Amygdala (tissue), 56 donors: Measurements from ENCODE around the gene MYH9.
"Not testable (repeated sequence)": the region's sequence is repeated elsewhere in the genome, so short reads cannot be mapped to it uniquely, and the experiment has no call there.

Experiments
- DNase-seq, 56 donors: peaks; one replicate each; lab custom pipeline; 2025; lab: John Stamatoyannopoulos, UW

MYH9 gene

DNA sequence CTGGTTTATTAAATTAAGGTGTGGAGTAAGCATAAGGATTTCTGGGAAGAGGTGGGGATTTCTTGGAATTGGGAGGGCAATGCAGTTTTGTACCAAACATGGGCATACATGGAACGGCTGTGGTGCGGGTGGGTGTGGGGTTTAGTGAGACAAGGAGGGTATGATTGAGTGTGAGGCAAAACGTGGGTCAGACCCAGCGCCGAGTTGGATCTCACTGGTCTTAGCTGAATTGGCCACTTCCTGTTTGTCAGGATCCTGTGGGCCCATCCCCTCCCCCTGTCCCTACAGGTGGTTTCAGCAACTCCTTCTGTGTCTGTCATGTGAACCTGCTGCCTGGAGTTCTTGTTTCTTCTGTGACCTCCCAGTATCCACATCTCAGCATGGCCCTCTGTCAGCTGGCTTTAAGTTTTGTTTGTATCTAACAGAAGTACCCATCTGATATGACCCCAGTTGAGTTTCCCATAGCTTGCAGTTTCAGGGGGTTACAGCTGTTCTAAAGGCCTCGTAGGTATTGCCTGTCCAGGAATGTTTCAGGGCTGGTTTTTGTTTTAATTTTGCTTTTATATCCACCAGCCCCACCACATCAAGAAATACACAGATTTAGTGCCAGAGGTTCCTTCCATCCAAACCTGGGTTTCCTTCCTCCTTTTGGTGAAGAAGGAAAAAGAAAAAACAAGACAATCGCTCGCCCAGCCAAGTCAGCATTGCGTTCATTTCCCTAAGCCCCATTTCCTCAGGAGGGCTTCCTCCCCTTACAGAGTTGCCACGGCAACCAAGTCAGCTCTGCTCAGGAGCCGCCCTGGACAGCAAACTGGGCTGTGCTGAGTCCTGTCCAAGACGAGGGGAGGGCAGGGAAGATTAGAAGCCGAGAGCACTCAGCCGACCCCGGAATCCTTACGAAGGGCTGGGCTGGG lies 128.8 kb downstream of the MYH9 start:
- peak in 2 of 56 donors; percentile 22 to 32 for DNase-seq

DNA sequence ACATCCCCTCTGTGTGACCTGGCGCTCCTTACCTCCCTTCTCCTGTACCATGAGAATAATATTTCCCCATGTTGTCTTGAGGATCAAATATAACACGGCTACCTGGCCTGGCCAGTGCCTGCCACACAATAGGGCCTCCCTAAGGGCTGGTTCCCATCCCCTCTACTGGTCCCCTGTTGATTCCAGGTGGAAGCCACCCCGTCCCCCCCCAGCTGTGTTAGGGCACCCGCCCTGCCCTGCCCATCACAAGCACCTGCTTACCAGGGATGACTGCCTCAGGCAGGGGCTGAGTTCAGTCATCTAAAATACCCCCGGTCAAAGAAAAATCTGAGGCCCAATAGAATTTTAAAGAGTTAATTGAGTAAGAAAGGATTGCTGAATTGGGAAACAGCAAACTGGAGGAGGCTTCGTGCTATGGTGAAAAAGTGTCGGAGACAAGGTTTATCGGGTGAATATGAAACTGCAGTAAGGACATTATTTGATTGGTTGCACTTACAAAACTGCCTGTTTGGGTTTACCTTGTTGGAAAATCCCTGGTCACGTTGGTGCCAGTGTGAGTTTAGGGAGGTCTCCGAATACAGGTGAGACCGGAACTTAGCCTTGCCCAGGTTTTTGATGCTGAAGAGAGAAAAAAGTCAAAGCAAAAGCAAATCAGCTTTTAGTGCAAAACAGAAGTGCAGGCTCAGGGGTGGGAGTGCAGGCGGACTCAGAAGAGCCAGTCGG lies 129.7 kb downstream of the MYH9 start:
- DNase-seq: no peak

DNA sequence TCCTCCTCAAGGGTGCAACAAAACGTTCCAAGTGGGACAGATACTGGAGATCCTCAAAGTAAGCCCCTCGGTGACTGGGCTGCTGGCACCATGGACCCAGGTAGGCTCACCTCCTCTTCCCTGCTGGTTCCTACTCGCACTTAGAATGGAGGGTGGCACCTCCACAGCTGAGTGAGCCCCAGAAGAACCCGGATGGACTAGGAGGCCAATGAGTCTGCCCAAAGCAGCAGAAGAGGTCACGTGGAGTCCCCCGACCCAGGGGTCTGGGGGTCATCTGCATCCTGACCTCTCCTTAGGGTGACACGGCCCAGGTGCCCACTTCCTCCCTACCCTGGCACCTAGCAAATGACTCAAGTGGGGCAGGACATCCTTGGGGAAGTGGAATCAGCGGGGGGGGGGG lies 130.5 kb downstream of the MYH9 start:
- no peak for DNase-seq

DNA sequence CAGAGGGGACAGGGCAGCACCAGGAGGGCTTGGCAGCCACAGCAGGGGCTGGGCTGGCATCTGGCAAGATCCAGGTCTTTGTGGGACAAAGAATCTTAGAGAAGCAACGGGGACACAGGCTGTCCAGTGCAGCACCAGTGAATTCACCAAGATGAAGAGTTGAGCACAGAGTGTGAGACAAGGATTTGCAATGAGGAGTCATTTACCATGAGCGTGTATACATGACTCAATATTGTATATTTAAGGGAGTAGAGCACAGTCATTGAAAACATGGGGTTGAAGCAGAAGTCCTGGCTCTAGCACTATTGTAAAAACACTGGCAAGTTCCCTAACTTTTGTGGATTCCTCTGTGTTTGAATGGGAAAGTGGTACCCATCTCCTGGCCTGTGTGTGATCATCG lies 131.3 kb downstream of the MYH9 start:
- DNase-seq: no peak

DNA sequence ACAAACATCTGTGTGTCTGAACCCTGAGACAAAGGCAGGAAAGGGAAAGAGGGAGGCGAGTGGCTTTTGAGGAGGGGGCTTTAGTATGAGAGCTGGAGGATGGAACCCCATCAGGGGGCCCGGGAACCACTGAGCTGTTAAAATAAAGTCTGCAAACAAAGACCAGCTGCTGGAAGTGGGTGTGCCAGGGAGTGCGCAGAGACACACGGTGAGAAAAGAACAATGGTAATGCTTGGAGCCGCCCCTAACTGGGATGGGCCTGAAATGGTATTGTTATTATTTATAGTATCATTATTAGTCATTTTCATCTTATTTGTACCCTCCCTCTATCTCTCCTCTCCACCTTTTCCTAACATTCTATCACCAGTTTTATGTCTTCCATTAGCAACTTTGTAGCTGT lies 132.2 kb downstream of the MYH9 start:
- DNase-seq: not testable (repeated sequence)

DNA sequence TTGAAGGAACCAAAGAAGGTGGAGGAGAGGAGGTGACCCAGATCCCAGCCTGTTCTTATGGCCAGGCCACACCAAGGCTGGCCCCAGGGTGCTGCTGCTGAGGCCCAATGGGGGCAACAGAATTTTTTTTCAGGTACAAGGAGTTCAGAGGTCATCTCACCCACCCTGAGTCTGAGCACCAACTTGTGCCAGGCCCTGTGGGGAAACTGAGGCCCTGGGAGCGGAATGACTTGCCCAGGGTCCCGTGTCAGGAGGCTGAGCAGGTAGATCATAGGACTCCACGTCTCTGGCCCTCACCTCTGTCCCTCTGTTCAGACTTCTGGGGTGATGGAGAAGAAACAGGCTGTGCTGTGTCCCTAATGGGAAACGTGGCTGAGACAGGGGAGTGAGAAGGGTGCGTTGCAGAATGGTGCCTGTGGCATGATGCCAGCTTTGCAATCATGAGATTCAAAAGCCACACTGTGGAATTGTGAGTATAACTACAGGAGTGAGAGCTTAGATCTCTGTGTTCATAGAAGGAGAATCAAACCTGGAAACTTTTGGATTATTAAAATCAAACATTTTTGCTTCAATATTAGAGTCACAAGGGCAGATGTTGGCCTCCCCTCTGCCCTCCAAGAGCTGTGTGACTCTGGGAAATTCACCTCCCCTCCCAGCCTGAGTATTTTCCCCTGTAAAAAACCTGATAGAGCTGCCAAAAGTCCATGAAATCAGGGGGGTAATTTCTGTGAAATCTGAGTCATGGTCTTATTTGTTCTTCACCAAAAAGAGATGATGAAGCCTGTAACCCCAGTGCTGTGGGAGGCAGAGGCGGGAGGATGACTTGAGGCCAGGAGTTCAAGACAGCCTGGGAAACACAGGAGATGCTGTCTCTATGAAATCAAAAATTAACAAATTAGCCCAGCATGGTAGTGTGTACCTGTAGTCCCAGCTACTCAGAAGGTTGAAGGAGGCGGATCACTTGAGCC lies 134.0 kb downstream of the MYH9 start:
- no peak for DNase-seq

DNA sequence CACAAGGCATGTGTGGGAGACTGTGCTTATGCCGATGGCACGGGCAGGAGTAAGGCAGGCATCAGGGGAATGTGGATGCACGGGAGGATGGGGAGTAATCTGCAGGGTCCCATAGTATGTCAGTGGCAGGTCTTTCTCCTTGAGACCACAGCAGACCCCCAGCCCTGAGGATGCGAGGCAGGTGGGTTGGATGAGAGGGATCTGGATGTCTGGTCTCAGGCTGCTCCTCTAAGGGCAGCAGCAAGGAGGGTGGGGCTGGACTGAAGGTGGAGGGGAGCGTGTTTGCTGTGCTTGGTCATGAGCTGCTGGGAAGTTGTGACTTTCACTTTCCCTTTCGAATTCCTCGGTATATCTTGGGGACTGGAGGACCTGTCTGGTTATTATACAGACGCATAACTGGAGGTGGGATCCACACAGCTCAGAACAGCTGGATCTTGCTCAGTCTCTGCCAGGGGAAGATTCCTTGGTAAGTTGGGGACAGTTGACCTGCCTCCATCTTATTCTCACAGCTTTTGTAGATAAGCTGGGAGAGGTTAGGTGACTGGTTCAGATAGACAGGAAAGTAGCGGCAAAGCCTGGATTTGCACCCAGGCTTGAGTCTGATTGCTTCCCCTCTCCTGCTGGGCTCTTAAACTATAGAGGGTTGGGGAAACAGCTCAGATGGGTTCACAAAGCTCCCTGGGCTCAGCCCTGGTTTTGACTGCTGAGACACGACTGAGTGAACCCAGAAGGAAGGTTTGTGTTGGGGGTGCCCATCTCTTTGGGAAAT lies 134.8 kb downstream of the MYH9 start, which contains the start of gene APOL1:
Gene APOL1 (plus strand): TSS at position 380 of the 769 bp plus-strand sequence. CDS start 1,823 bp downstream, outside the sequence.
- no peak for DNase-seq

DNA sequence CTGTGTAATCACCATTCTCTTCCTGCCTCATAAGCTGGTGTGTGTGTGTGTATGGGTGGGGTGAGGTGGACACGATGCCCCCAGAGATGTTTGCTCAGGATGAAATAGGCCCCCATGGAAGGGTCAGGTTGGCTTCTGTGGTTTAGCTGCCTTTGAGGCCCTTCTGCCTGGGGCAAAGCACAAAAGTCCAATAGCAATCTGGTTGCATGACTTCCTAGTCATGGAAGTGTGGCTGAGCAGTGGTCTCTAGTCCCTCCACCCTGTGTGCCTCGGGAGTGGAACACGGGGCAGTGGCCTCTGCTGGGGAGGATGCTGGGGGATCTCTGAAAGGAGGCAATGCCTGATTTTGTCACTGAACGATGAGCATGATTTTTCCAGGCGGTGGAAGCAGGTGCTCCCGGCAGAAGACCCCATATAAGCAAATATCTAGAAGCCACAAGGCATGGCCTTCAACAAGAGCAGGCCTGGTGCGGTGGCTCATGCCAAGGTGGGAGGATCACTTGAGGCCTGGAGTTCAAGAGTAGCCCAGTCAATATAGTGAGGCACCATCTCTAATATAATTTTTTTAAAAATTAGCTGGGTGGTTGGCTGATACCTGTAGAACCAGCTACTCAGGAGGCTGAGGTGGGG lies 135.7 kb downstream of the MYH9 start:
- DNase-seq: not testable (repeated sequence)

DNA sequence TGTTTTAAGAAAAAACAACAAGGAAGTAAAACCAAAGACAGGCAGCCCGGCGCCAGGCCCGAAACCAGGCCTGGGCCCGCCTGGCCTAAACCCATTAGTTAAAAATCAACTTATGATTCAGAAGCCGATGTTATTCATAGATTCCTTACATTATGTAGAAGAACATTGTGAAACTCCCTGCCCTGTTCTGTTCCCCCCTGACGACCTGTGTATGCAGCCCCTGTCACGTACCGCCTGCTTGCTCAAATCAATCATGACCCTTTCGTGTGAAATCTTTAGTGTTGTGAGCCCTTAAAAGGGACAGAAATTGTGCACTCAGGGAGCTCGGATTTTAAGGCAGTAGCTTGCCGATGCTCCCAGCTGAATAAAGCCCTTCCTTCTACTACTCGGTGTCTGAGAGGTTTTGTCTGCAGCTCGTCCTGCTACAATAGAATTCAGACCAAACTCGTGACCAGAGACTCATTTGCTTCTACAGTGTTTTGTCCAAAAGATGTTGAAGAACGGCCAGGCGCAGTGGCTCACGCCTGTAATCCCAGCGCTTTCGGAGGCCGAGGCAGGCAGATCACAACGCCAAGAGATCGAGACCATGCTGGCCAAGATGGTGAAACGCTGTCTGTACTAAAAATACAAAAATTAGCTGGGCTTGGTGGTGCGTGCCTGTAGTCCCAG lies 137.3 kb downstream of the MYH9 start:
- peak in 14 of 56 donors; percentile 12 to 46 (median 26) for DNase-seq

DNA sequence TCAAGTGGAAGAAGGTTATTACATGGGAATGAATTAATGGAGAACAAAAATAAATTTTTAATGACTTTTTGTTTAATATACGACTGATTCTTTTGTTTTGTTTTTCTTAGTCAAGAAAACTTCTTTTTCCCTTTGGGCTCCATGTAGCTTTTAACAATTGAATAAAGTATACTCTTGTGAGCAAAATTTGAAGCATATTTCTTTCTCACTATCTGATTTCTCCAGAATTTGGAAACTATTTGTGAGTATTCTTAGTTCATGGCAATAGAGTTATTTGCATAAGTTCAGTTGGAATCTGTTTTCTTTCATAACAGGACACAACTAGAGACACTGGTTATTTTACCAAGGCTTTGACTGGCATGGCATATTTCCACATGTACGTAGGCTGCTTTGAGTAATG lies 138.6 kb downstream of the MYH9 start:
- no peak for DNase-seq

DNA sequence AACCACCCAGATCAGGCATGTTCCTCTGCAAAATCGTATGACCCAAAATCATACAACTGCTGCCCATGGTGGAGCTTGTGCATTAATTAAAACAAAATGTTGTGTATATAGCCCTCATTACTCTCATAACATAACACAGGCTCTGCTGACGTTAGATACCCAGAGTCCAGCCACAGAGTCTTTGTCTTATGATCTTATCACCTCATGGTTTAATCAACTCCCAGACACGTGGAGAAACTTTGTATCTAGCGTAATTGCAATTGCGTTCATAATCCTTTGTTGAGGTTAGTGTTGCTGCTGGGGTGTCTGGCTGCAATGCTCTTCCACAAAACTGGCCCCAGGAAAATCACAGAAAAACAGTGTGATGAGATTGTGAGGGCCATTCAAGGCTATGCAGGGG lies 139.8 kb downstream of the MYH9 start:
- no peak for DNase-seq

DNA sequence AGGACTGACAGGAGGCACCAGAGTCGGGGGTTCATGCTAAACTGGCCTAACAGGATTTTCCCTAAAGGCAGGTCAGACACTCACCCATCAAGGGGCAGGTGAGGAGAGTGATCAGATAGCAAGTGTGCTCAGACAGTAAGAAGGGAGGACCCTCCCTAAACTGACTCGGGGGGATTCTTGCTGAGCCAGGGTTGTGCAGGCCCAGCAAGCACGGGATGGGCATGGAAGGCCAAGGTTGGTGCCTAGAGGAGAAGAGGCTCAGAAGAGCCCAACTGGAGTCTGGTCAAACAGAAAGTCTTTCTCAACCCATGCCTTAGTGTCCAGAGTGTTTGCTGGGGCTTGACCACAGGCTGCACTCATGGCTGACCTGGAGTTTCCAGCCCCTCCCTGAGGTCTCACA lies 141.0 kb downstream of the MYH9 start:
- no peak for DNase-seq

DNA sequence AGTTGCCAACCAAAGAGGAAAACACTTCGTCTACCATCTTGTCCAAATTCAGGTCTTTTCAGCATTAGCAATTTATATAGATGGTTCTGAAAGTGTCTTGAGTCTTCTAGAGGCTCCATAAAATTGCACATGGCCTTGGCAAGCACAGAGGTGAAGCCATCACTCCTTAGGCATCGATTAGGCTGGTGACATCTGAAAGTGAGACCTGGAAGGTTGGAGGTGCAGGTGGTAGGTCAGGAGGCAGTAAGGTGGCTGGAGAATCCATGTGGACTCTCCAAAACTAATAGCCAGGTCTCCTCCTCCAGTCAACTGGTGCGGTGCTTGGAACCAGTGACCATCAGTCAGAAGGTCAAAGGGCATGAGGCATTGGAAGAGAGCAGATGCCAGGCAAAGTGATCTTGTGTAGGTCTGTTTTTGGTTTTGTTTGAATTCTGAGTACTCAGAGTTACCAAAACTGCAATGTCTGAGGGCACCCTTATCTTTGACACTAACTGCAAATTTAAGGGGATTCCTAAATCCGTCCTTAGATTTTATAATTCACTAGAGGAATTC lies 141.9 kb downstream of the MYH9 start:
- DNase-seq: no peak

DNA sequence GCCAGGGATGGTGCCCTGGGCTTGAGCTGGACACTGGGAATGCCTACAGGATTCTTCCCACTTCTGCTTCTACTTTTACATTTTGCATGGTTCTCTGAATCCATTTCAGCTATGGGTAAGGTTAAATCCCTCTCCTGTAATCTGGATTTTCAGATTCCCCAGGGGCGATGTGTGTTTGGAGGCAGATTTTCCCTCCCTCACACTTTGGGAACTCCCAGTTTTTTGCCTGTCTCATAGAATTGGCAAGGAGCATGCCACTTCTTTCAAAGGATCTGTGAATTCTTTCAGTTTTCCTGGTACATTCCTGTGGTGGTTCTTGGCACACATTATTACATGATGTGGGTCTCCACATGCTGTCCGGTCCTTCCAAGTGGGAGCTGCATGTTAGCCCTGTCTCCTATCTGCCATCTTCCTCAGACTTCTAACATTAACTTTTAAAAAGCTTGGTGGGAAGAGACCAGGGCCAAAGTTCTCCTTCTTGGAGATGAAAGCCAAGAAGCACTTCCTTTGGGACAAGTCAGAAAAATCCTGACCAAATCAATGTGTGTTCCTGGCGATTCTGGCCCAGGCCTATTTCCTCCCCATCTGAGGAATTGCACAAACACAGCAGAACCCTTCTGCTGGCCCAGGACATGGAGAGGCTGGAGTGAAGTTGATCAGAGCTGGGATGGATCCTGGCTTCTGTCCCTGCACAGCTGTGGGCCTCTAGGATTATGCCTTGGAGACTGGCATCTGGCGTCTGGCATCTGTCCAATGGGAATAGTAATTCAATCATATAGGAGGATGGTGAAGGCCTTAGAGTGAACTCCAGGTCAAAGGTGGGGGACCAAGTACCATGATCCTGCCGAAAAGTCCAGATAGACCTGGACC lies 143.0 kb downstream of the MYH9 start:
- DNase-seq: no peak

DNA sequence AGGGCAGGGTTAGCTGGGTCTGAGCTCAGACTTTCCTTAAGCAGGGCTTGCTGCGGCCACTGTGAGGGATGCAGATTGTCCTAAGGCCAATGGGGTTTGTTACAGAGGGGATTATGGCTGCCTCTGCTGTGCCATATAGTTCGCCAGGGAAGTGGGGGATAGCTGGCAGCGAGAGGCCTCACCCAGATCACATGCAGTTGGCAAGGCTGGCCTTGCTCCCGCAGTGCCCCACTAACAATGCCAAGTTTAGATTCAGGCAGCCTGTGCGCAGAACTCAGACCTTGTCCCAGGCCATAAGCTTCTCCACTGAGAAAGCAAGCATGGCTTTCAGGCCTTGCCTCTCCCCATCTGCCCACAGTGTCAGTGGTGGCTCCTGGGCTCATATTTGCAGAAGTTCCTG lies 143.8 kb downstream of the MYH9 start:
- no peak for DNase-seq

DNA sequence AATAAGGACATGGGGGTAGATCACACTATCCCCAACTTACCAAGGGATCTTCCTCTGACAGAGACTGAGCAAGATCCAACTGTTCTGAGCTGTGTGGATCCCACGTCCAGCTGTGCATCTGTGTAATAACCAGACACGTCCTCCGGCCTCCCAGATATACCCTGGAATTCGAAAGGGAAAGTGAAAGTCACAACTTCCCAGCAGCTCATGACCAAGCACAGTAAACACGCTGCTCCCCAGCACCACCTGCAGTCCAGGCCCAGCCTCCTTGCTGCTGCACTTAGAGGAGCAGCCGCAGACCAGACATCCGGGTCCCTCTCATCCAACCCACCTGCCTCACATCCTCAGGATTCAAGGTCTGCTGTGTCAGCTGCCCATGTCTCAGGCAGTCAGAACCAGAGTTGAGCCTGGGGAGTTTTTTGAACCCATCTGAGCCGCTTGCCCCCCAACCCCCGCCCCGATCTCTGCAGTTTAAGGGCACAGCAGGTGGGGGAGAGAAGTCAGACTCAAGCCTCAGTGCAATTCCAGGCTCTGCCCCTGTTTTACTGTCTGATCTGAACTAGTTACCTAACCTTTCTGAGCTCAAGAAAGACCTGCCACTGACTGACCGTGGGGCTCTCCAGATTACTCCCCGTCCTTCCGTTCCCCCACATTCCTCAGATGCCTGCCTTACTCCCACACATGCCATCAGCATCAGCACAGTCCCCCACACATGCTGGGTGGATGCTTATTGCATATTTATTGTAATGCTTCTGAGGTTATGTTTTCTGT lies 148.2 kb downstream of the MYH9 start, which contains the start of gene APOL2:
Gene APOL2 (minus strand): TSS at position 127 of the 771 bp plus-strand sequence. CDS start 6,365 bp downstream, outside the sequence.
- peak in 55 of 56 donors; percentile 20 to 91 (median 79) for DNase-seq

DNA sequence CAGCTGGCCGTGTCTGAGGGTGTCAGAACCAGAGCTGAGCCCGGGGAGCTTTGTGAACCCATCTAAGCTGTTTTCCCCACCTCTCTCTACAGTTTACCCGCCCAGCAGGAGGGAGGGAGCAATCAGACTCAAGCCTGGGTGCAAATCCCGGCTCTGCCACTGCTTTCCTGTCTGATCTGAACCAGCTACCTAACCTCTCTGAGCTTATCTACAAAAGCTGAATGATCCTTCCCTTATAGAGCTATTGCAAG lies 148.7 kb downstream of the MYH9 start:
- peak in 2 of 56 donors; percentile 33 to 48 for DNase-seq
